ENCODE measurements around the gene TXNIP. TPM values are rescaled to one million over a fixed set of nuclear protein-coding genes. Genes with fewer than 3 reads are reported as not detected.
A peak's percentile ranks its signal among the peaks of the same experiment; 100 is the strongest.

TXNIP gene
- total and polyA plus RNA-seq, 2 of the 4 experiments (the other 2 are of a cell fraction), result 36.4 to 77.2 TPM

DNA sequence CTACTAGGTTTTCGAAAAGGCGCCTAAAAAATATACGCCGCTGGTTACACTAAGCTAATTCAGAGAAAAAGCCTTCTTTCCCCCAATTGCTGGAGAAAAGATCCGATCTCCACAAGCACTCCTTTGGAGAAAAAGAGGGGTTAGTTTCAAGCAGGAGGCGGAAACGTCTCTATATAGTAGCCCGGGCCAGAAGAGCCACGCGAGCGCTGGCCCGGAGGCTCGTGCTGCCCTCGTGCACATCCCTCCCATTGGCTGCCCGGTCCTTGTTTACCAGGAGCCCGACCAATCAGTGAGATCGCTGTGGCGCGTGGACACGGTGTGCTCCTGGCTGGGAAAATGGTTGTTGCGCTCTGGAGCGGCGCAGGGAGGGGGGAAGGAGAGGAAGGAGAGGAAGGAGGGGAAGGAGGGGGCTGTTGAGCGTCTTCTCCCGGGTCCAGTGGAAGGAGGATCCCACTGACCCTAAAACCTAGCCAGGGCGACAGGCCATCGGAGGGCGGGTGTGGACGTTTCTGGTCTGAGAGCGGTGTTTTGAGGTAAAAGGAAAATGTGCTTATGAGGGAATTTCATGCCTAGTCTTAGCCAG, at the start of gene TXNIP (continued):
- TF ChIP-seq NFE2L2 (IDR thresholded peaks at IDR 0.05; ENCODE audit: low read depth, low read length), result peak; percentile 13; the same call in 1 of the 2 replicates
- TF ChIP-seq RAD21 (IDR thresholded peaks at IDR 0.05; ENCODE audit: low read length), result no peak
- TF ChIP-seq BHLHE40 (IDR thresholded peaks at IDR 0.05; ENCODE audit: low read depth, low read length), result peak; percentile 98
- TF ChIP-seq RCOR1 (IDR thresholded peaks at IDR 0.05; ENCODE audit: insufficient replicate concordance, low read length), result peak; percentile 34
- no peak for TF ChIP-seq CEBPB (IDR thresholded peaks at IDR 0.05; ENCODE audit: low read depth, low read length)
- TF ChIP-seq MAZ (IDR thresholded peaks at IDR 0.05; ENCODE audit: borderline replicate concordance, low read depth, low read length), result peak; percentile 86

DNA sequence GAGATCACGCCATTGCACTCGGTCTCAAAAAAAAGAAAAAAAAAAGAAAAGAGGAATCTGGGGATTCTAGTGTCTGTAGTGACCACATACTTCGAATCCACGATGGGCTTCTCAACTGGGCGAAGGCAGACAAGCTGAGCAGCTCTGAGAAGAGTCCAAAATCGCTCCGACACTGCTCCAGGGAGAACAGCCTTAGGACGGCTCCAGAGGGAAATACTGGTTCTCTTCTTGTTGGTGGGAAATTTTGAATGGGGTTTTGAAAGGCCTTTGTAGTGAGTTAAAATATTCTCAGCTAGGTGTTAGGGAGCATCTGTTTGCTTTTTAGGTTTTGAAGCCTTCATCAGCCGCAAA, 43.4 kb upstream of the TXNIP start:
- H2AK9ac ChIP-seq (replicated peaks; ENCODE audit: low read depth, low read length, poor library complexity), result peak overlapping the region; percentile 75
- no TSS peak for BruUV-seq (replicated peaks)
- no peak overlapping the region for H3K14ac ChIP-seq (replicated peaks; ENCODE audit: low read depth, low read length)
- H2AFZ ChIP-seq (replicated peaks; ENCODE audit: low read length, poor library complexity), result peak overlapping the region; percentile 65
- no peak overlapping the region for H3K18ac ChIP-seq (ENCODE audit: low read depth, low read length)
- WGBS, 2 experiments (ENCODE audit: extremely low coverage in 2 of 2, insufficient read length in 1 of 2), result 80% methylated on average over 6 of the region's 9 CpGs; no CpG with 5 or more reads in 1 of the 2 experiments
- no peak overlapping the region for H3K56ac ChIP-seq (ENCODE audit: extremely low read depth, insufficient read depth, low read length)
- TF ChIP-seq, protein P1, sequence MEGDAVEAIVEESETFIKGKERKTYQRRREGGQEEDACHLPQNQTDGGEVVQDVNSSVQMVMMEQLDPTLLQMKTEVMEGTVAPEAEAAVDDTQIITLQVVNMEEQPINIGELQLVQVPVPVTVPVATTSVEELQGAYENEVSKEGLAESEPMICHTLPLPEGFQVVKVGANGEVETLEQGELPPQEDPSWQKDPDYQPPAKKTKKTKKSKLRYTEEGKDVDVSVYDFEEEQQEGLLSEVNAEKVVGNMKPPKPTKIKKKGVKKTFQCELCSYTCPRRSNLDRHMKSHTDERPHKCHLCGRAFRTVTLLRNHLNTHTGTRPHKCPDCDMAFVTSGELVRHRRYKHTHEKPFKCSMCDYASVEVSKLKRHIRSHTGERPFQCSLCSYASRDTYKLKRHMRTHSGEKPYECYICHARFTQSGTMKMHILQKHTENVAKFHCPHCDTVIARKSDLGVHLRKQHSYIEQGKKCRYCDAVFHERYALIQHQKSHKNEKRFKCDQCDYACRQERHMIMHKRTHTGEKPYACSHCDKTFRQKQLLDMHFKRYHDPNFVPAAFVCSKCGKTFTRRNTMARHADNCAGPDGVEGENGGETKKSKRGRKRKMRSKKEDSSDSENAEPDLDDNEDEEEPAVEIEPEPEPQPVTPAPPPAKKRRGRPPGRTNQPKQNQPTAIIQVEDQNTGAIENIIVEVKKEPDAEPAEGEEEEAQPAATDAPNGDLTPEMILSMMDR (conservative IDR thresholded peaks at IDR 0.05; ENCODE audit: low read depth, low read length), result no peak
- TF ChIP-seq, protein P2, sequence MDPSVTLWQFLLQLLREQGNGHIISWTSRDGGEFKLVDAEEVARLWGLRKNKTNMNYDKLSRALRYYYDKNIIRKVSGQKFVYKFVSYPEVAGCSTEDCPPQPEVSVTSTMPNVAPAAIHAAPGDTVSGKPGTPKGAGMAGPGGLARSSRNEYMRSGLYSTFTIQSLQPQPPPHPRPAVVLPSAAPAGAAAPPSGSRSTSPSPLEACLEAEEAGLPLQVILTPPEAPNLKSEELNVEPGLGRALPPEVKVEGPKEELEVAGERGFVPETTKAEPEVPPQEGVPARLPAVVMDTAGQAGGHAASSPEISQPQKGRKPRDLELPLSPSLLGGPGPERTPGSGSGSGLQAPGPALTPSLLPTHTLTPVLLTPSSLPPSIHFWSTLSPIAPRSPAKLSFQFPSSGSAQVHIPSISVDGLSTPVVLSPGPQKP (IDR thresholded peaks at IDR 0.05; ENCODE audit: borderline replicate concordance, low read depth, low read length), result no peak
- TF ChIP-seq MAFK (IDR thresholded peaks at IDR 0.05; ENCODE audit: low read depth, low read length), result no peak
- TF ChIP-seq, protein P3, sequence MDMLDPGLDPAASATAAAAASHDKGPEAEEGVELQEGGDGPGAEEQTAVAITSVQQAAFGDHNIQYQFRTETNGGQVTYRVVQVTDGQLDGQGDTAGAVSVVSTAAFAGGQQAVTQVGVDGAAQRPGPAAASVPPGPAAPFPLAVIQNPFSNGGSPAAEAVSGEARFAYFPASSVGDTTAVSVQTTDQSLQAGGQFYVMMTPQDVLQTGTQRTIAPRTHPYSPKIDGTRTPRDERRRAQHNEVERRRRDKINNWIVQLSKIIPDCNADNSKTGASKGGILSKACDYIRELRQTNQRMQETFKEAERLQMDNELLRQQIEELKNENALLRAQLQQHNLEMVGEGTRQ (IDR thresholded peaks at IDR 0.05; ENCODE audit: low read depth, low read length), result no peak
- TF ChIP-seq RAD21 (IDR thresholded peaks at IDR 0.05; ENCODE audit: low read length), result no peak
- no peak for TF ChIP-seq CHD1 (IDR thresholded peaks at IDR 0.05; ENCODE audit: low read depth, low read length)
- no peak for TF ChIP-seq SMC3 (IDR thresholded peaks at IDR 0.05; ENCODE audit: low read depth, low read length)
- H3K9ac ChIP-seq (ENCODE audit: low read depth, low read length), result no peak overlapping the region
- CTCF ChIA-PET, result no interaction called here
- H4K91ac ChIP-seq (ENCODE audit: insufficient read depth, low read depth, low read length), result no peak overlapping the region
- intact Hi-C loops (cut with micrococcal nuclease) (no loop called here), dilution Hi-C loops (cut with HindIII; ENCODE audit: low sequenced_read_pairs, unreplicated experiment) (no loop called here), in situ Hi-C loops (cut with MboI; ENCODE audit: low sequenced_read_pairs) (no loop called here)
- H3K79me1 ChIP-seq (ENCODE audit: low read depth in 1 of 2, low read length in 2 of 2), result no peaks in the 10 kb centered on the region
- no peak overlapping the region for H3K27ac ChIP-seq (ENCODE audit: insufficient read depth, low read length)
- no peak overlapping the region for H2BK20ac ChIP-seq (ENCODE audit: low read depth, low read length)
- no peak overlapping the region; the same call in 1 of the 2 replicates for H2AK5ac ChIP-seq (ENCODE audit: low read depth, low read length)
- no peak overlapping the region for H2BK15ac ChIP-seq (ENCODE audit: low read depth, low read length)
- H2BK5ac ChIP-seq (ENCODE audit: low read depth, low read length, poor library complexity, severe bottlenecking), result no peak overlapping the region
- ATAC-seq (ENCODE audit: low read depth), result no peak
- no peaks in the 10 kb centered on the region for H3K4me1 ChIP-seq (ENCODE audit: control insufficient read depth, insufficient read depth, low read length)
- no peak overlapping the region for H3K4me2 ChIP-seq (ENCODE audit: low read depth, low read length)
- no peak overlapping the region for H3K23ac ChIP-seq (ENCODE audit: low read depth, low read length)
- H2BK120ac ChIP-seq (ENCODE audit: low read depth, low read length), result no peak overlapping the region
- no peak for DNase-seq
- no peak overlapping the region for H4K8ac ChIP-seq (ENCODE audit: low read depth in 2 of 2, low read length in 2 of 2)
- peaks cover 6% of the 10 kb centered on the region; the same call in 1 of the 2 replicates for H4K20me1 ChIP-seq (ENCODE audit: insufficient read depth, low read length)
- no peak overlapping the region for H3K4ac ChIP-seq (ENCODE audit: low read depth, low read length)
- H3K36me3 ChIP-seq (ENCODE audit: control insufficient read depth, insufficient read depth, low read length), result no peaks in the 10 kb centered on the region
- peaks cover 2% of the 10 kb centered on the region; the same call in 1 of the 2 replicates for H3K9me1 ChIP-seq (ENCODE audit: insufficient read depth, low read length)
- no peak overlapping the region for H3K4me3 ChIP-seq (ENCODE audit: insufficient read depth, low read depth, low read length)
- no peaks in the 10 kb centered on the region for H3K9me3 ChIP-seq (ENCODE audit: control insufficient read depth, insufficient read depth, low read length)
- POLR2A ChIA-PET (ENCODE audit: unreplicated experiment), result interaction anchor here (1.0 kb wide), 1 partner anchor 13 kb away, joined by 6 read pairs; no protein-coding TSS in a partner anchor
- no peak overlapping the region for H4K5ac ChIP-seq (ENCODE audit: low read depth, low read length)
- no peaks in the 10 kb centered on the region for H3K27me3 ChIP-seq (ENCODE audit: control insufficient read depth, insufficient read depth, low read length)
